Activated CD8-positive, alpha-beta memory T cell treated with anti-CD3 and anti-CD28 coated beads, Interleukin-2, amount 50 U/mL, for 1 hour (primary cell): ENCODE measurements around the gene ZSWIM8.
"Not testable (repeated sequence)": the region's sequence is repeated elsewhere in the genome, so short reads cannot be mapped to it uniquely, and the experiment has no call there.

Source experiments
- DNase-seq: peaks from one replicate; pipeline ENCODE4 v3.0.0-alpha.2; 2020; ENCODE audit errors: extremely low read depth

Gene ZSWIM8

DNA sequence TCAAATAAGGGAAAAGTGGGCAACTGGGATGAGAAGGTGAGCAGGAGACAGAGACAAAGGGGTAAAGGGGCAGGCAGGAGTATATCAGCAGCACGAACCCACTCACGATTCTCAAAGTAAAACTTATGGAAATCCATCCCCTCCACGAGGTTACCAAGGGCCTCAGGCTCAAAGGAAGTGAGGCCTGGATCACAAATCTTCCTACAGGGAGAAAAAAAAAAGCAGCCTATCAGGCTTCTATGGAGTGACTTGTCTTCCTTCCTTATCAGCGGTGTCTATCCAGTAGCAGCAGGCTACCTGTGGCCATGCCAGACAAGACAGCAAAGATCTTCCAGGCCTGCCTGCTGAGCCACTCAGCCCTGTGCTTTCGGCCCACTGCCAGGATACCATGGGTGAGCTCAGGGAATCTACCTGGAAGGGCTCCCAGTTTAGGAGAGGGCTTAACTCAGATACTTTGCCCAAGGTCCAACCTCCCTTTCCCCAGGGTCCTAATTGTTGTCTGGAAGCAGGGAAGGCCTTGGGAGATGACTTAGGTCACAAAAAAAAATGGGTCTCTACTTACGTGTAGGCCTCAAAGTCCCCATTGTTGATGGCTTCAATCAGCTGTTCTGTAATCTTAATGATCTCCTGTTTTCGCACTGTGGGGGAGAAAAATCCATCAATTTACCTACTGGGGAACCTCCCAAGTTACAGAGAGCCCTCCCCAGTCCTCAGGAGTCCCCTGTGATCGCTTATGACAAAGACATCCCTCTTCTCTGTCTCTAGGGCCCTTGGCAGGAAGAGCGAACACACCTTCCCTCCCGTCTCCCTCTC, 31.7 kb downstream of the ZSWIM8 start:
- no peak for DNase-seq

DNA sequence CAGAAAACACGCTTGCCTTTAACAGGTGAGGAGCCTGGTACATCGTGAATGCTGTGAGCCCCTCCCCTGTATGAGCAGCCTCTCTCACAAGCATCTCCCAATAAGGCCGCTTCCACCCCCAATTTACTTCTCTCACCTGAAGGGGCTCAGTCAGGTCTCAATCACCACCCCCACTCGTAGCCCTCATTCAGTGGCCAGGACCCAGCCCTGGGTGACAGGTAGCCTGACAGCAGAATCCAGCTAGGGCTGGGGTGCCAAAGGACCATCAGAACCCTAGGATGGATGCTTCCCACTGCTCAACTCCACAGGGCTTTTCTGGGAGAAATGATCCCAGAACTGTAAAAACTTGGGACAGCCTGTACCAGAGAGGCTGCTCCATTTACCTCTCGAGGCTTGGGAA, 32.4 kb downstream of the ZSWIM8 start:
- no peak for DNase-seq

DNA sequence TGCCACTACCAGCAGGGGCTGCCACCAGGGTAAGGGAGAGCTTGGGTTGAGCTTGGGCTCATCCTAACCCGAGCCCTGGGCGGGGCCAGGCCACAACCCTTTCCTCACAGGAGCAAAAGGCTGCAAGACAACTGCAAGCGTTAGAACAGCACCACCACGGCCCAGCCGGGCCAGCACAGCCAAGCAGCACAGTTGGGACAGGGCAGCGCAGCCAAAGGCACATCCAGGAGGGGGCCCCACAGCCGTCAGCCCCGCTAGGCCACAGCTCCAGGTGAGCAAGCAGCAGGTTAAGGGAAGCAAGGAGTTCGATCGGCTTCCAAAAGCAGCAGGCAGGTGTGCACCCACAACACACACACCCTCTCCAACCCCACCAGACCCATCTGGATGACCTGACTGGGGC, 33.0 kb downstream of the ZSWIM8 start:
- DNase-seq: no peak

DNA sequence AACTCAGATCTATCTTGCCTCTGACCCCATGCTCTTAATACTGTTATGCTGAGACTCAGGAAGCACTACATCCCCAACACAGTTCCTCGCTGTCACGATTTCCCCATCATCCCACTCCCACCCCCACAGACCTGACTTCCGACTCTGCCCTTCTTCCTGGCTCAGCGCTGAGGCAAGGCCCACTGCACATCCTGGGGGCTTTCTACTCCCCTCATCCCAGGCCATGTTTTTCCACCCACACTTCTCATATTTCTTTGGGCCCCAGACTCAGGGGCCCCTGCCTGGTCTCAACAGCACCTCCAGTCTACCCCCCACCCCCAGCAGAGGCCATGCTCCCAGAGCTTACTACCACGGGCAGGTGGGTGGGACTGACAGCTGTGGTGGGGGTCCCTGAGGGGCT, 33.7 kb downstream of the ZSWIM8 start:
- no peak for DNase-seq

DNA sequence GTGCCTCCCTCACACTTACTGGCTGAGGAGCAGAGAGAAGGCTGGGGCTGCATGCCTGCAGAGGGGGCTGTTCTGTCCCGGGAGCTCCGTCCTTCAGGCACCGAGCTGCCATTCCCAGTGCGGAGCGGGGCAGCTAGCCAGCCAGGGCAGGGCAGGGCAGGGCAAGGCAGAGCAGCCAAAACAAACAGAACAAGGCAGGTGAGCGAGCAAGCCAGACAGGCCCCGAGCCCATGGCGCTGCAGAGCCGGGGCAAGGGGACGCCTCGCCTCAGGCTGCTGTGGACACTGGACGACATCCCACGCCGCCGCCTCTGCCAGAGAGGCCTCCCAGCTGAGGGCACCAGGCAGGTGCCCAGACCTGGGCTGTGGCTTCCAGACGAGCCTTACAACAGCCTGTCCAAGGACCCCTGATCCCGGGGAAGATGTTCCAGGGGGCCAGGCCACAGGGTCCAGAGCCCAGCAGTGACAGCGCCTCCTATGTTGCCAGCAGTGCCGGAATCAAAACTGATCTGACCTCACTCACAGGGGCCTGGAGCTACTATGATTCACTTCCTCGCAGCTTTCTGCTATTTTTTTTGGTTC, 34.2 kb downstream of the ZSWIM8 start:
- no peak for DNase-seq

DNA sequence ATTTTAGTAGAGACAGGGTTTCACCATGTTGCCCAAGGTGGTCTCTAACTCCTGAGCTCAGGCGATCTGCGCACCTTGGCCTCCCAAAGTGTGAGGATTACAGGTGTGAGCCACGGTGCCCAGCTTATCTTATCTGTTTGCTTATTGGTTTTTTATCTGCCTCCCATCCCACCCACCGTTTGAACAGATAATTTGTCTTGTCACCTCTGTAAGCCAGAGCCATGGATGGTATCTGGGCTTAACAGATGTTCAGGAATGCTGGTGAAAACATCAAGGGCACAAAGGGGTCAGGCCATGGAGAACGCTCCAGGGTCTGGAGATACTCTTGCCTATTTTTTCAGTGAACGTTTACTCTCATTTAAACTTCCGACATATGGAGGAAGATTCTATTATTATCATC, 38.0 kb downstream of the ZSWIM8 start:
- no peak for DNase-seq

DNA sequence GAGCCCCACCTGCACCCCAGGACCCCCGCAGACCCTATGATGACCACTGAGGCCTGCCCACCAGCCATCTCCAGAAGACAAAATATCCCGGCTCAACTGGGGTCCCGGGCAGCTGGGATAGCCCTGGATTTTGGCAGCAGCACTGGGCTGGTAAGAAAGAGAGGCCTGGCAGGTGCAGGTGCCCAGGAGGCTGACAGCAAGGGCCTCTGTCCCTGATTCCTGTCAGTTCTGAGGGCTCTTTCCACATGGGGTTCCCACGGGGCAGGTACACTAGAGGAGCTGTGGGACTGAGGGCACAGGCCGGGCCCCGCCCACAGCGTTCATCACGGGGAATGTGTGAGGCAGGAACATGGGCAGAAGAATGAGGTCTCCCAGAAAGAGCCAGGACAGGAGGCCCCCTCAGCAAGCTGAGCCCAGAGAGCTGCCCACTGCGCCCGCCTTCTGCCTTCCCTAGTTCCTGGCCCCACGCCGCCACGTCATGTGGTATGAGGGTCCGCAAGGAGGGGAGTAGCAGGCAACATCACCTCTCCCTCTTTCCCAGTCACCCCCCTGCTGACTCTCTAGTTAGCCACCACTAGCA, 38.8 kb downstream of the ZSWIM8 start:
- DNase-seq: no peak

DNA sequence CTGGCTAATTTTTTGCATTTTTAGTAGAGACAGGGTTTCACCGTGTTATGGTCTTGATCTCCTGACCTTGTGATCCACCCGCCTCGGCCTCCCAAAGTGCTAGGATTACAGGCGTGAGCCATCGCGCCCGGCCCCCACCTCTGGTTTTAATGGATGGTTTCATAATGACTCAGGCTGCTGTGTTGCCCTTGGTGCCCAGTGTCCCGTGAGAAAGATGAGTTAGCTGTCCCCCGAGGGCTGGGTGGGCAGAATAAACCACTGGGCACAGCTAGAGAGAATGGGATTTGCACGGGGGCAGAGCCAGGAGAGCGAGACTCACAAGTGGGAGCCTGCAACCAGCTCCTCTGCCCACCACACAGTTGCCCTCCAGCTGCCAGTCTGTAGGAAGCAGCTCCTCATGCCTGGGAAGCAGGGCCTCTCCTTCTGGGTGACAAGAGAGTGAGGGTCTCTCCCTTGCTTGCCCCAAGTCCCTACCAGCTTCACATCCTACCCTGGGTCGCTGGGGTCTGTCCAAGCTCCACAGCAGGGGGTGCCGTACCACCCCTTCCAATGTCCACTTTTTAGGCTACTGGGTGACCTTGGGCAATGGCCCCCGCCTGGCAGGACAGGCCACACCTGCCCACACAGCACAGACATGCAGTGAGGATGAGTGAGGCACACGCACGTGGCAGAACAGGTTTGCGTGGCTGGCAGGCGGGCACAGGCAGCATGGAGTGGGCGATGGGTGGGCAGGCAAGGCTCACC, 42.1 kb downstream of the ZSWIM8 start:
- no peak for DNase-seq

DNA sequence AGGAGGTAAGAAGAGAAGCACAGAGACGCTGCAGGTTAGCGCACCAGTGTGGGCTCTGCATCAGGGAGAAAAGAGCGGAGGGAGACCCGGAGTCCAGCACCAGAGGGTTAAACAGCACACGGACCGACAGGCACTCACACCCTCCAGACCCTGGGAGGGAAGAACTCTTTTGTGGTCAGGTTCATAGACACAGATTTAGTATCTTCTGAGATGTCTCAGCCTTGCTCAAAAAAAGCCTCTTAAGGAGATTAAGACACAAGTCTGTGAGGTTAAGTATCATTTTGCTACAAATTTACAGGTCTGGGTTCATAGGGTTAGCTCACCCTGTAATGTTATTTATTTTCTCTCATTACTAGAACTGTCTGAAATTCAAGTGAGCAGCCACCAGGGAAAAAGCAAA, 42.8 kb downstream of the ZSWIM8 start:
- DNase-seq: no peak

DNA sequence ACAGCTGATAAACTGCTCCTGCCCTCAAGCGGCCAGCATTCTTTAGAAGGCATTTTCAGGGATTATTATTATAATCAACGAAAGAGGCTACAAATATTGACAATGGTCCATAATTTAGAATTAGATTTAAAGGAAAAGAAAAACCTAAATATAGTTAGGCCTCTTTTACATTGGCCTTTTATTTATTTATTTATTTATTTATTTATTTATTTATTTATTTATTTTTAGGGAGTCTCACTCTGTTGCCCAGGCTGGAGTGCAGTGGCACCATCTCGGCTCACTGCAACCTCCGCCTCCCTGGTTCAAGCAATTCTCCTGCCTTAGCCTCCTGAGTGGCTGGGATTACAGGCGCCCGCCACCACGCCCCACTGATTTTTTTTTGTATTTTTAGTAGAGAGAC, 43.7 kb downstream of the ZSWIM8 start:
- DNase-seq: not testable (repeated sequence)

DNA sequence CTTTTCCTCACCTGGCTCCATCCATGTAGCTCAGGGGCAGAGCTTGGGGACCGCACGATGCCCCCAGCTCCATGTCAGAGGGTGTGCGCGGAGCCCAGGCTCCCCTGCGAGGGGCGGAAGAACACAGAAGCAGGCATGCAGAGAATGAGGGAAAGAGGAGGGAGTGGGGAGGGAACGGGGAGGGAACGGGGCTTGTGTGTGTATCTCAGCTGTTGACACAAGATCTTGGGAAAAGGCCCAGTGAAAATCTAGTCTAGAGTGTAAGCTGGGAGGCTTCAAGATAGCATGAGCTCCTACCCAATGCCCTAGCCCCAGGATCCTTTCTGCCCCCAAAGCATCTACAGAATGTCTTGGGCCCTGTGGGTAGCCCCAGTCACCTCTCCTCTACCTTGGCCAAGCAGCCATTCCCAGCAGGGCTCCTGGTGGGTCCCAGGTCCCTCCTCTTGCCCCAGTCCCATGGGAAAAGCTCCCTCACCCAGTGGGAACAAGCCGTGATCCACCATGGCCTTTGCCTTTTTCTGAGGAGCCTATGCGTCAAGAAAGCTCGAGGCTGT, 51.1 kb downstream of the ZSWIM8 start:
- DNase-seq: no peak

DNA sequence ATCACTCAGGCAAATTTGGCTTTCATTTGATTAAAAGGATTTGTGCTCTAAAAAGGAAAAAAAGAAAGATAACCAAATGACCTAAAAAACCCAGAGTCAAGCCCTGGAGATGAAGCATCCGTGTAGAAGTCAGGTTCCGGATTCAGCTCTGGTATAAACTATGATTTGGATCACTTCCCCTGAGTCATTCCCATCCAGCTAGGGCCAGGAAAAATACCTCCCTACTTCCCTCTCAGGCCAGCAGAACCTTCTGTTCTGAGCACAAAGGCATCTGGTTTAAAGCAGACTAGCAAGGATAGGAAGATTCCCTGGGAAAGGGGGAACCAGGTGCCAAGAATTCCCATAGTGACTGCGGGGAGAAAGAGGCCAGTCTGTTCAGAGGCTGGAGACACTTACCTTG, 51.7 kb downstream of the ZSWIM8 start:
- DNase-seq: no peak

DNA sequence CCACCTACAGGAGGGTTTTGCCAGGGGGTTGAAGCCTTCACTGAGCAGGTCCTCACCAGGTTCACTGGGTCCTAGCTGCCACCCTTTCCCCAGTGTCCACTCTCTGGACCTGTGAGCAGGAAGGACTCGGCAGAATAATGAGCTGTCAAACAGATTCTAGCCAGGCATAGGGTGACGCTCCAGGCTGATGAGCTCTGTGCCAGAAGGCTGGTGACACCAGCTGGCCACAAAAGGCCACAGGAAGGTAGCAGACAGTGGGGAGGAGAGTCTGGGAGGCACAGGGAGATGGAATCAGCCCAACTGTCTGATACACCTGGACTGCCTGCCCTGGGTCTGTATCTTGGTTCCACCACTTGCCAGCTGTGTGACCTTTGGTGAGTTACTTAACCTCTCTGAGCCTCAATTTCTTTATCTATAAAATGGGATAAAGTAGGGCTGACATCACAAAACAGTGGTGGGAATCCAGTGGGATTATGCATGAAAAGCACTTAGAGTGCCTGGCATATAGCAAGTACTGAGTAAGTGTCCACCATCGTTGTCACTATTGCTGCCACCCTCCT, 52.7 kb downstream of the ZSWIM8 start:
- no peak for DNase-seq

DNA sequence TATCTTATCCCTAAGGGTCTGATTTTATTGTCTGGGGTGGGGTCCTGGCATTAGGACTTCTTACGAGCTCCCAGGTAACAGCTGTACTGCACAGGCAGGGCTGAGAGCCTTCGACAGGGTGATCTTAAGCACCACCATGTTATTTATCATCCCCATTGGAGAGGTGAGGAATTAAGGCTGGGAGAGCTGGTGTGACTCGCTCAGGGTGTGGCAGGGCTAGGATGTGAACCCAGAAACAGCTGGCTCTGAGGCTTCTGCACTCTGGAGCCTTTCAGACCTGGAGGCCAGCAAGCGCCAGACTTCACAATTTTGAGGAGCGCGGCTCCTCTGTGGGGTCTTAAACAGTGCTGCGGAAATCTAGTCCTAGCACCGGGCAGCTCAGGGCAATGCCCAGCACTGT, 53.4 kb downstream of the ZSWIM8 start:
- no peak for DNase-seq

DNA sequence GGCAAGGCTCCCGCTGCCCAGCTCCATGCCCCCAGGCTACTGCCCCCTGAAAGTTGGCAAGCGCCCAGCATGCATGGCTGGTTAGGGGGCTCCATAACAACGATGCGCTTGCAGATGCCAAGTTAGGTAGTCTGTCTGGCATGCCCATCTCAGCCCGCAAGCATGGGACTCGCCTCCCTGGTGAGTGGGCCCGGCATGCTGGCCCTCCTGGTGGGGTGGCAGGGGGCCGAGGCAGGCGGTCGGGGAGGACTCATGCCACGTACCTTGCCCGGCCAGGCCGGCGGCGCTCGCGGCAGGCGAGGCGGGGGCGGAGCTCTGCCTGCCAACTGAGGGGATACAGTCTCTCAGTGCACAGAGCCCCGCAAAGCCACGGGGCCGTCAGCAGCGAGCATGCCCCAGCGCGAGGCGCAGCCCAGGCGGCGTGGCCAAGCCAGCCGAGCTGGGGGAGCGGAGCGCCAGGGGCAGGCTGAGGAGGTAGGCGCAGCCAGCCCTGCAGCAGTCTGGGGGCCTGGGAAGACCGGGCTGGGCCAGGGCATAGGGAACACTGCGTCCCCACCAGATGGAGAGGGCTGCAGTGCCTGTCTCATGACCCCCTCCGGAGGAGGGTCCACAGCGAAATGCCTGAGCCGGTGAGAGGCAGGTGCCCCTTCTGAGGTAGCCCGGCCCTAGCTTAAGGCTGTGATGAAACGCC, 54.0 kb downstream of the ZSWIM8 start:
- no peak for DNase-seq

DNA sequence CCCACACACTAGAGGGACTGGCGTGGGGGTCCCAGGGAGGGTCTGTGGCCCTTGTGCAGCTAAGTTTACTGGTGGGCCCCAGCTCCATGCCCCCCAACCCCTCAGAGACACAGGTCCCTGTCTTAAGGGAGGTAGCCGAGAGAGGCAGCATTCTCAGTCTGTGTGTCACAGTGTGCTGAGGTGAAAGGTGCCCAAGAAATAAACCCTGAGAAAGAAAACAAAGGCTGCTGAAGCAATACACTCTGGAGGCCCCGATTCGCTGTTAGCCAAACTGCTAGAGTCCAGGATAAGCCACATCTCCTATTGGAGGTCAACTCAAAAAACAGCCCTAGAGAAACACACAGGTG, 54.6 kb downstream of the ZSWIM8 start:
- DNase-seq: no peak

DNA sequence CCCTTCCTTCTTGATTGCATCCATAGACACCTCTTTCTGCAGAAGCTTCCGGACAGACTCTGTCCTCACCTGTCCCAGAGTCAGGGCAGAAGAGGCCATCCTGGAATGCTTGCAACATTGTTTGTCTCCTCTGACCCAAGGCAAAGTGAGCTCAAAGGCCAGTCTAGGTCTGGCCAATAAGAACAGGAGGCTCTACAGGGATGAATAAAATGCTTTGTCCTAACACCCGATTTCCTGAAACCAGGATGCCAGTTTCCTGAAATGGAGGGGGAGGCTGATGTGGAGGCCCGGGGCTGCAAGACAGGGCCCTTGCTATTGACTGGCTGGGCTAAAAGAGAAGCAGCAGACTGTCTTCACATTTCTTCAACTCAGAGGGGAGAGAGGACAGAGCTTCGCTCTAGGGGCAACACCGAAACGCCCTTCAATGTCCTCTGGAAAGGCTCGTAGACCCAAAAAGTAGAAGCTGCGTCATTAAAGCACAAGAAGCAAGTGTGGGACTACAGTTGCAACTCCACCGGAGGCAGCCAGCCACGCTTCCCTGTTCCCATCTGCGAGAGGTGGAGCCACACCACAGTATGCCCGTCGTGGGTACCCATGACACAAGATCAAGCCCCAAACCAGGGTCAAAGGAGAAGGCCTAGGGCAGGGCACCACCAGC, 55.1 kb downstream of the ZSWIM8 start:
- no peak for DNase-seq

DNA sequence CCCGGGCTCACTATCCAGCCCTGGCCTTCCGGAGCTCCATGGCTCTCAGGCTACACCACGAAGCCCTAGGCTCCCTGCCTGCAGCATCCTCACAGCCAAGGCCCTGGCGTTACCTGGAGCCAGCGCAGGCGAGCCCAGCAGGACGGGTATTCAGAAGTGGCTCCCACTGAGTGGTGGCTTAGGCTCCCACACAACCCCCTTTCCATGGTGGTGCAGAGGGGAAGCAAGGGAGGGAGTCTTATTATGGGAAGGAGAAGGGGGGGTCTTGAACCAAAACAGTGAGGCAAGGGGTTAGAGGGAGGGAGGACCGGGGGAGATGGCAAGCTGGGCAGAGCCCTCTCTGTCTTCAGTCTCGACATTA, 55.6 kb downstream of the ZSWIM8 start:
- DNase-seq: no peak

DNA sequence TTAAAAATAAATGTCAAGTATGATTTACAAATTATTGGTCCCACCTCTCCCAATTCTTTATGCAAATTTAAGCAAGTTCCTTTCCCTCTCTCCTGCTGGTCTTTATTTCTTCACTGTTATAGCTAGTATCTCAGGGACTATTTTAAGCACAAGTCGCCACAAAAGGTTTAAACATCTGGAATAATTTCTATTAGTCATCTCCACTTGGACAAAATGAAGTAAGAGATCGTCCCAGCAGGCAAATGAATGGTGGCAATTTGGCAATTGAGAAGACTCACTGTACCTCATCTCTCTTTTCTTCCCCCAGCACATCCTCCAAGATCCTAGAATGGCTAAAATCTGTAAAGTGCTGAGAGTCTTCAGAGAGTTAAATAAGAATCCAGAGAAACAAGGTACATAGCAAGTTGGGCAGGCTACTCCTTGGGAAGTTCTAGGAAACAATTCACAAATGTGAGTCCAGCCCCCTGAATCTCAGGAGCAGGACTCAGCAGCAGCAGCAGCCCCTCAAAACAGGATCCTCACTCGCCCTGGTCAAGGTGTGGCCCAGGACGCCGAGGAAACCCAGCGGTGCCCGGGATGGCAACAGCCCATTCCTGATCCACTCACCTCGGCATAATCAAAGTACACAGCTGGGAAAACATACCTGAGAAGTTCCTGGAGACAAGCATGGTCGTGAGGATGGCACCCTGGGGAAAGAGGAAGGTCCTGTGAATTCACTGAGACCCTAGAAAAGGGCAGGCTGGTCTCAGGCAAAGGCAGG, 56.3 kb downstream of the ZSWIM8 start:
- no peak for DNase-seq

DNA sequence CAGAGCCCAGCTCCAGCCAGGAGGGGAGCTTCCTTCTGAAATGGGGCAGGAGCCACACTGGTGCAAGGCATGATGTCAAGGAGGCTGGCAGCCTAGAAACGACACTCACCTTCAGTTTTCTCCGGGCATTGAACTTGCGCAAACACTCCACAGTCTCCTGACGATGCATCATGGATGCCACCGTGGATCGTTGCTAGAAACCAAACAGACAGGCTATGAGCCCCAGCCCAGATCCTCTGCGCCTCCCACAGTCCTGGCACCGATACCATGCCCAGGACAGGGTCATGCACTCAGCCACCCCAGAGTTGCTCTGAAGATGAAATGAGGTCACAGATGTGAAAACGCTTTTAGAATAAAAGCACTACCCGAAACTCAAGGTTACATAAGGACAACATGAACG, 56.9 kb downstream of the ZSWIM8 start:
- no peak for DNase-seq
